Activated CD4-positive, alpha-beta T cell treated with anti-CD3 and anti-CD28 coated beads, Interleukin-10, Interleukin-2, amounts not matched to agents 100 ng/mL and 50 ng/mL, durations not matched to agents 16 hours and 8 hours (primary cell): ENCODE data around the gene THOC5.

Experiments used
- DNase-seq: peaks from one replicate; pipeline ENCODE4 v3.0.0-alpha.2; 2020

Gene THOC5

DNA sequence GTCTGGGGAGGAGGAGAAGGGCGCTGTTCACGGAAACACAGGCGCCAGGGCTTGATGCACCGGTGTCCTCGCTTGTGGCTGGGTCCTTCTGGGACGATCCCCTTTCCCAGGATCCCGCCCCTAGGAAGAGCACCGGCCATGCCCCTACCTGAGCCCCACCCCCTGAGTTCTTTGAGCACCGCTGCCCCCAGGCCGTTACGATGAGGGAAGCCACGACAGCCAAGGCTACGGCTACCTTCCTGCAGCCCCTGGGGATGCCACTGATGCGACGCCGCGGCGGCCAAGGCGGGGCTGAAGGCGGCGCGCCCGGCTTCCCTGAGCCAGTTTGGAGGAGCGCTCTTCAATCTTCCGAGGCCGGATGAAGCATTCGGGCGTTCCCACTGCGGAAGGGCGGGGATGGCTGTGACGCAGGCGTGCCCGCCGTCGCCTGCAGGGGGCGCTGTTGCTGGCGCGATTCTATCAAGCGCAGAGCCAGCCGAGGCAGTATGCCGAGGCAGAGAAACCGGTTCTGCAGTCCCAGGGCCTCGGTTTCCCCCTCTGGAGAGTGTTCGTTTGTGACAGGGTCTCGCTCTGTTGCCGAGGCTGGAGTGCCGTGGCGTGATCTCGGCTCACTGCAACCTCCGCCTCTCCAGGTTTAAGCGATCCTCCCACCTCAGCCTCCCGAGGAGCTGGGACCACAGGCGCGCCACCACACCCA is 83.2 kb downstream of the THOC5 start:
- DNase-seq = peak; percentile 83

DNA sequence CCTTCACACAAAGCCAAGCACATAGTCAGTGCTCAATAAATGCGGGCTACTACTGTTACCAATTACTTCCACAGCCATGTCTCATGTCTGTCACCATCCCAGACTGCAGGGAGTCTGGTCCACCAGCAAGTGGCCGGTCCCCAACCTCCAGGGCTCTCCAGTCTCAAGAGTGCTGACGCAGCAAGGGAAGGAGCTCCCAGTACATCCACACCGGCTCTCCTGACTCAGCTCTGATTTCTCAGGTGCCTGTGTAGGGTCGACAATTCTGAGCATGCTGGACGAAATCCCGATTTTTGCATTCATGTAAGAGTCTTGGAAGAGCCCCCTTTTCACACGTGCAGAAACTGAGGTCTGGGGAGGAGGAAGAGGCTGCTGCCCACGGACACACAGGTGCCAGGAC is 83.8 kb downstream of the THOC5 start:
- no peak for DNase-seq

DNA sequence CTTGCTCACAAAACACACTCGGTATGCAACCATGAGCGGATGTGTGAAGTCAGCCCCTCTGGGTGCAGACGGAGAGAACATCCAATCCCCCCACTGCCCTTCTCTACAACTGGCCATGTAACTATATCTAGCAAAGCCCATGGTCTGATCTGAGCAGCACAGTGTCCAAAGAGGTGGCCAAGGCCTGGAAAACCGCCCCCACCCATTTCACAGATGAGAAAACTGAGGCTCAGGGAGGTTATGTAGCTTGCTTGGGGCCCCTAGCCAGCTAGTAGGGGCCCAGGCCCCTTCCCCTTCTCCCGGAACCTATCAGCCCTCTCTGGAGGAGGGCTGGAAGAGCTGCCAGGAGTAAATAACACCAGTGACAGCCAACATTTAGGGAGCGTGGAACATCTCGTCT is 89.0 kb downstream of the THOC5 start:
- DNase-seq = no peak

DNA sequence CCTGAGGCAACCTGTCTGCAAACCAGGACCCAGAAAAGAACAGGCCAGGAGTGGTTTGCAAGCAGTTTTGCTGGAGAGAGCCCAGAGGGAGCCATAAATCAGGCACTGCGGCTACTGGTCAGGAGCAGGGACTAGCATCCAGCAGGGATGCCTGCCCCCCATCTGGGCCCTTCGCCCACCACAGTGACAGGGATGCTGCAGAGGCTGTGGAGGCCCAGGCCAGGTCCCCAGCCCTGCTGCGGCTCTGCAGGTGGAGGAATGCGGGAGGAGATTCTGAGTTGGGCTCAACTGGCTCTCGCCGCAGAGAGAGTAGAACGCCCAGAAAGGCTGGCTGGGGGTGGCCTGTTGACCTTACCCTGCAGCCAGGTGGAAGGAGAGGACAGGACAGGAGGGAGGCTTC is 89.9 kb downstream of the THOC5 start:
- DNase-seq = no peak

DNA sequence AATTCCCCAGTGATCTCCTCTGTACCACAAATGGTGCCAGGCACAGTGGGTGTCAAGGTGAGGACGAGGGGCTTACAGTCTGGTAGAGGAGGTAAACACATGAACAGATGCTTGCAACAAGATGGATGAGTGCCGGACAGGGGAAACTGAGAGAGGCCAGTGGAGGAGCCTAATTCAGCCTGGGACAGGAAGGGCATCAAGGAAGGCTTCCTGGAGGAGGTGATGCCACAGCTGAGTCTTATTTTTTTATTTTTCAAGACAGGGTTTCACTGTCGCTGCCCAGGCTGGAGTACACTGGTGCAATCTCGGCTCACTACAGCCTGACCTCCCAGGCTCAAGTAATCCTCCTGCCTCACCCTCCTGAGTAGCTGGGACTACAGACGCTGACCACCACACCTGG is 92.3 kb downstream of the THOC5 start:
- no peak for DNase-seq

DNA sequence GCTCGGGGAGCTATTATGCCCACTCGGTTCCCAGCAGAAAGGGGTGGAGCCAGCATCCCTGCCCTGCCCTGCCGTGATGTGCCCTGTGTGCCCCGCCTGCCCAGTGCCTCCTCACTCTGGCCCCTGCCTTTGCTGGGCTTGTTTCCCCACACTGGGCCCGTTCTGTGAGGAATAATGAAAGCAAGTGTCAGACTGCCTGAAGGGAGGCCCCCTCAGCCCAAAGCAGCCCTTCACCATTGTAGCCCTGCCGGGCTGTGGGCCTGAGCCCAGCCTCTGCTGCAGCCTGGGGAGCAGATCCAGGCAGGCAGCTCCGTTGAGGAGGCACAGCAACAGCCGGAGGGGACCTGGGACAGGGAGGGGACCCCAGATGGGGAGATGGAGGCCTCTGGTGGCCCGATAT is 93.8 kb downstream of the THOC5 start:
- DNase-seq = no peak

DNA sequence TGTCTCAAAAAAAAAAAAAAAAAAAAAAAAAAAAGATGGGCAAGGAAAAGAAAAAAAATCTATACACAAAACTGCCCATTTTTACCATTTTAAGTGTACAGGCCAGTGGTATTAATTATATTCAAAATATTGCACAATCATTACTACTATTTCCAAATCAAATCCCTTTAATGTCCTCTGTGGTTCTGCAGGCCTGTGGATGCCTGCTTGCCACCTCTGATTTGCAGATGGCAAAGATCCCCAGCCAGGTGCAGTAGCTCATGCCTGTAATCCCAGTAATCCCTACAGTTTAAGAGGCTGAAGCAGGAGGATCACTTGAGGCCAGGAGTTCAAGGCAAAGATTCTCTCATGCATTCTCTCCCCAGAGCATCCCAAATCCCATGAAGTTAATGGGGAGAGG is 95.0 kb downstream of the THOC5 start:
- no peak for DNase-seq

DNA sequence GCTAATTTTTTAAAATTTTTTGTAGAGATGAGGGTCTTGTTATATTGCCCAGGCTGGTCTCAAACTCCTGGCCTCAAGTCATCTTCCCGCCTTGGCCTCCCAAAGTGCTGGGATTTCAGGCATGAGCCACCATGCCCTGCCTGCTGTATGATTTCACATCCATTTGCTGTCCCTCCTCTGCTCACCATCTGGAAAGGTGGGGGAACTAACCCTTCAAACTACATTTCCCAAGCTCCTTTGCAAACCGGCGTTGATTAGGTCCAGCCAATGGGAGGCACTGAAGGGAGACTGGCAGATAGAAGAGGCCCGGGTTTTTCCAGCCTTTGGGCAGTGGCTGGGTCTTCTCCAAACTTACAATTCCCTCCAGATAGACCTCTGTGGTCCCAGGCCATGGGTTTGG is 95.8 kb downstream of the THOC5 start:
- peak; percentile 47 for DNase-seq

DNA sequence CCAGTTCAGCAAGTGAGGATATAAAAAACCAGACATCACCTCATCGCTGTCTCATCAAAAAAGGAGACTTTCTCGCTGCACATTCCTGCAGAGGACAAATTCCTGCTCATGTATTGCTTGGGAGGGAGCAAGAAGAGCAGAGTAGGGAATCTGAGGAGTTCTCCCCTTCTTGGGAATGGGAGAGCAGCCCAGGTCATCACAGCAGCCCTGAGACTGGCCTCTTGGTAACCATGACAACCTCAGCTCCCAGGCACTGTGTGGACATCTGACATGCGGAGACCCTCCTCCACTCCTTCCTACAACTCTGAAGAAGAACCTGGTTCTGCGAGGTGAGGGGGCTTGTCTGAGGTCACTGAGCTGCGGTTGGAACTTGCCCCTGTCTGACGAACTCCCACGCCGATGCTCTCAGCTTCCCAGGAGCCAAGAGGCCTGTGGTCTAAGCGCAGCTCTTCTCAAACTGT is 97.3 kb downstream of the THOC5 start:
- DNase-seq = no peak
